Epithelial cell of prostate (primary cell): ENCODE data around the gene PEAK3.
"Not testable (repeated sequence)": the region's sequence is repeated elsewhere in the genome, so short reads cannot be mapped to it uniquely, and the experiment has no call there.

ENCODE experiments used
- DNase-seq: peaks from one replicate; pipeline ENCODE4 v3.0.0-alpha.2; 2011; ENCODE audit warnings: low read depth, low spot score
- H3K27ac ChIP-seq: fragments of 450-650 bp; 2 replicates; pipeline ENCODE4 v1.5.1; 2017; ENCODE audit warnings: mild to moderate bottlenecking

The PEAK3 gene

DNA sequence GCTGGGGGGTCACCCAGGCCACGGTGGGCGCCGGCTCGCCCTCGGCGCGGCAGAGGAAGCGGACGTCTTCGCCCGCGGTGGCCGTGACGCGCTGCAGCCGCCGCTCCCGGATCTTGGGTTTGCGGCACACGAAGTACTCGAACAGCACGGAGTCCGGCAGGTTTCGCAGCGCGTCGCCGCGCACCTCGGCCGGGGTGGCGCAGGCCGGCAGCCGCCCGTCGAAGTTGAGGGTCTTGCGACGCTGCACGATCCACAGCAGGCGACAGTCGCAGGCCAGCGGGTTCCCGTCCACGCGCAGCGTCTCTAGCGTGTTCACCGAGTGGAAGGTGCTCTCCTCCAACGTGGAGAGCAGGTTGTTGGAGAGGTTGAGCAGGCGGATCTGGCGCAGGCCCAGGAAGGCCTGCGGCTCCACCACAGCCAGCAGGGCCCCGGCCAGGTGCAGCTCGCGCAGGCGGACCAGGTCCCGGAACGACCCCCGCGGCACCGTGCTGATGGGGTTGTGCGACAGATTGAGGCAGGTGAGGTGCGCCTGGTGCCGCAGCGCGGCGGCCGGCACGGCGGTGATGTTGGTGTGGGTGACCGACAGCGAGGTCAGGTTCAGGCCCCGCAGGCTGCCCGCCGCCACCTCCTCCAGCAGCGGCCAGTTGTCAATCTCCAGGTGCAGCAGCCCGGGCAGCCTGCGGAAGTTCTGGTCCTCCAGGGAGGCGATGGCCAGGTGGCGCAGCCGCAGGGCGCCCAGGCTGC, 8.6 kb upstream of the PEAK3 start:
- no peak for DNase-seq
- H3K27ac ChIP-seq = no peak overlapping the region

DNA sequence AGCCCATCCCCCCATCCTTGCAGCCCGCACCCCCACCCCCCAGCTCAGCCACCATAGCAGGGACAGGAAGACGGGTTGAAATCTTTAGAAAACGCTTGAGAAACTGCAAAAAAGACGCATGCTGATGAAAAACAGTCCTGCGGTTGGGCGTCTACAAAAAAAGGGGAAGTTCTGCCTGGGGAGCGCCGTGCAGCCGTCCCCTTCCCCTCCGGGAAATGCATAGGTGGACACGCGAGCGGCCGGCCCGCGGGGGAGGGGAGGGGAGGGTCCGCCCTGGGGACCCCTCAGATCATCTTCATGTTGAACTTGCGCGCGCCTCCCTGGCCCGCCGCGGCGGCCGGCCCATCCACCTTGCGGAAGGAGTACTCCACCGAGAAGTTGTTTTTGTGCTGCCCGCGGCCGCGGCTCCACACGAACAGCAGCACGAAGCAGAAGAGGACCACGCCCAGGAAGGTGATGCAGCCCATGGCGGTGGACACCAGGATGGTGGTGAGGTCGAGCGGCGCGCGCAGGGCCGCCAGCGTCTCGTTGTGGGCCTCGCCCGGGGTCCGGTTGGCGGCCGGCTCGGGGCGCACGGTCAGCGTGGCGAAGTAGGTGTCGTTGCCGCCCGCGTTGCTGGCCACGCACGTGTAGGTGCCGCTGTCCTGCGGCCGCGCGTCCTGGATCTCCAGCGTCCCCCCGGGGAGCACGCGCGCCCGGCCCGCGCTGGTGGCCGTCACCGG, 7.9 kb upstream of the PEAK3 start:
- no peak overlapping the region for H3K27ac ChIP-seq

DNA sequence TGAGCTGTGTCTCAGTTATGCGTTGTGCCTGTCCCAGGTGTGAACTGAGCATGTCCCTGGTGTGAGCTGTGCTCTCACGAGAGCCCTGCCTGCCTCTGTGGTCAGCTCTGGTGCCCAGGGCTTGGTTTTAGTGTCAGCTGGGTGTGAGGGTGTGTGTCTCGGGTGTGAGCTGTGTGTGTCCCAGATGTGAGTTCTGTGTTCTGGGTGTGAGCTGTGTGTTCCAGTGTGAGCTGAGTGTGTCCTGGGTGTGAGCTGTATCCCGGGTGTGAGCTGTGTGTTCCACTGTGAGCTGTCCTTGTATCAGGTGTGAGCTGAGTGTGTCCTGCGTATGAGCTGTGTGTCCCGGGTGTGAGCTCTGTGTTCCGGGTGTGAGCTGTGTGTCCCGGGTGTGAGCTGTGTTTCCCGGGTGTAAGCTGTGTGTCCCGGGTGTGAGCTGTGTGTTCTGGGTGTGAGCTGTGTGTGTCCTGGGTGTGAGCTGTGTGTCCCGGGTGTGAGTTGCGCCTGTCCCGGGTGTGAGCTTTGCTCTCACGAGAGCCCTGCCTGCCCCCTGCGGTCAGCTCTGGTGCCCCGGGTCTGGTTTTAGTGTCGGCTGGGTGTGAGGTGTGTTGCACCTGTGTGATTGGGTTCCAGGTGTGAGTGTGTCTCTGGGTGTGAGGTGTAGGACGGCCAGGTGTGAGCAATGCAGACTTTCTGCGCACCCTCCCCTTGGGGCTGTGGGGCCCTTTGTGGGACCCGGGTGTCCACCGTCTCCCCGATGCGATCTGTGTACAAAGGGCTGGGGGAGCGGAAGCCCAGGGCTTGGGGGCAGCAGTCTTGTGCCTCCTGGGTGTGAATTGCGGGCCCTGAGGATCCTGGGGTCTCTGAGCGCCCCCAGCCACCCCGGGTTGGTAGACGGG, 7.1 kb upstream of the PEAK3 start:
- no peak for DNase-seq
- H3K27ac ChIP-seq = no peak overlapping the region

More for the DNA sequence above, 7.9 kb upstream of the PEAK3 start:
- no peak for DNase-seq

- H3K27ac ChIP-seq = no peak overlapping the region
- no peak for DNase-seq
Measured at GRCh38 chr19:2288338-2288817, 6.4 kb upstream of the PEAK3 start.

DNA sequence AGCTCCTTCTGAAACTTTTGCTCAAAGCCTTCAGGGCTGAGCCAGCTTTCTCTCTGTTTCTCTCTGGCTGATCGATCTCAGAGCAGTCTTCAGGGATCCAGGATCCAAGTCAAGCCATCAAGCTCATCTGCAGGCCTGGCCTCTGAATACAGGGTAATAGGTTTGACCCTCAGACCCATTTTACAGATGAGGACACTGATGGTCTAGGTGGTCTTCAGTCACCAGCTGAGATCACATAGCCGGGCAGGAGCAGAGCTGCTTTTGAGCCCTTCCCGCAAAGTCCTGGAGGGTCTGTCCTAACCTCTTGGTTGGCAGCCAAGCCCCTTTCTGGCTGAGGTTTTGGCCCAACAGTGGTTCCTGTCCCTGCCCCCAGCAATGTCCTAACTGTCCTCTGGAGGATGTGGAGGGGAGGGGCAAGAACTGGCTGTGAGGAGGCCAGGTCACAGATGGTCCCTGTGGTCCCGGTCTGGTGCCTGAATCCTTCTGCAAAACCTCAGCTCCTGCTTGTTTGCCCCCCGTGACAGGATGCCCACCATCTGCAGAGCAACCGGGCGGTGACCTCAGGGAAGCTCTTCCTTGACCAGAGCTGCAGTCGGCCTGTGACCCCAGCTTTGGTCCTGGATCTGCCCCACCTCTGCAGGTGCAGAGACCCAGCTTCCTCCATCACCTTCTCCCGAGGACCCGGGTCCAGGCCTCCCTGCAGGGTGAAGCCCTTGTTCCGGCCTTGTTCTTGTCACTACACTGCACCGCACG, 5.8 kb upstream of the PEAK3 start:
- H3K27ac ChIP-seq = no peak overlapping the region
- no peak for DNase-seq

GRCh38 chr19:2286402-2287140, 4.6 kb upstream of the PEAK3 start:
- no peak overlapping the region for H3K27ac ChIP-seq
- no peak for DNase-seq

DNA sequence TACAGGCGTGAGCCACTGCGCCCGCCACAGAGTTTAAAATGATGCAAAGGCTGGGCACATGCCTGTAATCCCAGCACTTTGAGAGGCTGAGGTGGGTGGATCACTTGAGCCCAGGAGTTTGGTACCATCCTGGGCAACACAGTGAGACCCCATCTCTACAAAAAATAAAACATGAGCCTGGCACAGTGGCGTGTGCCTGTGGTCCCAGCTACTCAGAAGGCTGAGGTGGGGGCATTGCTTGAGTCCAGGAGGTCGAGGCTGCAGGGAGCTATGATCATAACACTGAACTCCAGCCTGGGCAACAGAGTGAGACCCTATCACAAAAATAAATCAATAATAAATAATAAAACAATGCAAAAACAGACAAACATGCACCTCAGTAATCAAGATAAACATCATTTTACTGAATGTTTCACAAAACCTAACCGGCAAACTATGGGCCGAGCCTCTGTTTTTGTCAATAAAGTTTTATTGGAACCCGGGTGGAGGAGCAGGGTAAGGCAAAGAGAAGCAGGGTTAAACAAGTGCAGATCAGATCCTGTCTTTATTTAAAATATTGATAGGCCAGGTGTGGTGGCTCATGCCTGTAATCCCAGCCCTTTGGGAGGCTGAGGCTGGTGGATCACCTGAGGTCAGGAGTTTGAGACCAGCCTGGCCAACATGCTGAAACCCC, 2.0 kb upstream of the PEAK3 start:
- H3K27ac ChIP-seq = no peak overlapping the region
- no peak for DNase-seq

DNA sequence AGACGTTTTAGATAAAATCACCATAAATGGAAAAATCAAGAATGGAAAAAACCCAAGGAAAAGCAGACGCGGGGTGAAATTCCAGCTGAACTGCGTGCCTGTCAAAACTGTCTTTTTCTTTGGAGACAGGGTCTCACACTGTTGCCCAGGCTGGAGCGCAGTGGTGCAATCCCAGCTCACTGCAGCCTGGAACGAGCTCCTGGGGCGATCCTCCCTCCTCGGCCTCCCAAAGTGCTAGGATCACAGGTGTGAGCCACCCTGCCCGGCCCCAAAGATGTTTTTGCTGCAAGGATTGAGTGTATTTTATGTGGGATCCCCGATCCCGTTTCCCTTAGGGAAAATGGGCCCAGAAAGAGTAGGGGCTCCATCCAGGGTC, 875 bp upstream of the PEAK3 start:
- no peak for DNase-seq
- no peak overlapping the region for H3K27ac ChIP-seq

DNA sequence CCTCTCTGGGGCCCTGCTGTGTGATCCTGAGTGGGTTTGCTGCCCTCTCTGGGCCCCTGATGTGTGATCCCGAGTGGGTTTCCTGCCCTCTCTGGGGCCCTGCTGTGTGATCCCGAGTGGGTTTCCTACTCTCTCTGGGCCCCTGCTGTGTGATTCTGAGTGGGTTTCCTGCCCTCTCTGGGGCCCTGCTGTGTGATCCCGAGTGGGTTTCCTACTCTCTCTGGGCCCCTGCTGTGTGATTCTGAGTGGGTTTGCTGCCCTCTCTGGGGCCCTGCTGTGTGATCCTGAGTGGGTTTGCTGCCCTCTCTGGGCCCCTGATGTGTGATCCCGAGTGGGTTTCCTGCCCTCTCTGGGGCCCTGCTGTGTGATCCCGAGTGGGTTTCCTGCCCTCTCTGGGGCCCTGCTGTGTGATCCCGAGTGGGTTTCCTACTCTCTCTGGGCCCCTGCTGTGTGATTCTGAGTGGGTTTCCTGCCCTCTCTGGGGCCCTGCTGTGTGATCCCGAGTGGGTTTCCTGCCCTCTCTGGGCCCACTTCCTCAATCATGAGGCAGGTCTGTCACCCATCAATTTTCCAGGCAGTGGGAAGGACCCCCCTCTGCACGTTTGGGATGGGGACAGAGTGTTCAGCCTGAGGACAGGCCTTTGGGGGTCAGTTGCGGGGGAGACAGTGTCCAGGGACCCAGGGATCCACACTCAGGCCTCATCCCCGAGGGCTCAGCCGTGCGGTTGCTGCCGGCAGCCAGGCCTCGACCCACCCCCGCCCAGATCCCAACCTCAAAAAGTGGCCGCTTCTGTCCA, 512 bp downstream of the PEAK3 start:
- not testable (repeated sequence) for DNase-seq, H3K27ac ChIP-seq

GRCh38 chr19:2280633-2281264, 1.2 kb downstream of the PEAK3 start:
- no peak overlapping the region for H3K27ac ChIP-seq
- DNase-seq = no peak

DNA sequence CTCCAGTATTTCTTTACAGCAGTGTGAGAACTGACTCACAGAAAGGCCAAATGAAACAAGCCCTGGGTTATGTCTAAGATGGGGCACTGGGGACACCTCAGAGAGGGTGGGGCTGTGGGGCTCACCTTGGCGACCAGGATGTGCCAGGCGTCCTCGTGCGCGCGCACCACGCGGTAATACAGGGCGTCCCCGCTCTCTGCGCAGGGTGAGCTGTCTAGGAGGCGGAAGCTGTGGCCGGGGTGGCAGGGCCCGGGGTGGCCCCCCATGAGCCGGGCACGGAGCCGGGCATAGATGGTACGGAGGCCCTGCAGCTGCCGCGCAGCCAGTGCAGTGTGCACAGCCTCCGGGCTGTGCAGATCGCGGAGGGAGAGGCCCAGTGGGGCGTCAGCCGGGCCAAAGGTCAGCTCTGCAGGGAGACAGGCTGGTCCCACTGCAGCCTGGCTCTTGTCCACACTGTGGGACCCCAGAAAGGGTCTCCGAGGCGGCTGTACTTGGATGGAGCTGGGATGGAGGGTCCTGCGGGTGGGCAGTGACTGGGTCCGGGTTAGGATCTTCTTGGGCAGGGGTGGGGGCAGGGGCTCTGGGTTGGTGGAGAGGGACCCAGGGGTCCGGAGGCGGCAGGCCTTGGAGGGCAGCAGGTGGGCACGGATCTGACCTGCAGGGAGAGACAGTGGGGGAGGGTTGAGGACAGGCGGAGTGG, 3.4 kb downstream of the PEAK3 start:
- no peak for DNase-seq

DNA sequence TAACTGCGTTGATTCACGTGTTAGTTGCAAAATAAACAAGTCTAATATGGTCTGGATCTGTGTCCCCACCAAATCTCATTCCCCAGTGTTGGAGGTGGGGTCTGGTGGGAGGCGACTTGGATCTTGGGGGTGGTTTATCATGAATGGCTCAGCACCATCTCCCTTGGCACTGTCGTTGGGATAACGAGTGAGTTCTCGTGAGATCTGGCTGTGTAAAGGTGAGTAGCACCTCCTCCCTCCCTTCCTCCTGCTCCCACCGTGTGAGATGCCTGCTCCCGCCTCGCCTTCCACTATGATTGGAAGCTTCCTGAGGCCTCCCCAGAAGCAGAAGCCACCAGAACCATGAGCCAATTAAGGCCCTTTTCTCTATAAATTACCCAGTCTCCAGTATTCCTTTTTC, 4.8 kb downstream of the PEAK3 start:
- H3K27ac ChIP-seq = no peak overlapping the region
- no peak for DNase-seq

More for the DNA sequence above, 3.4 kb downstream of the PEAK3 start:
- H3K27ac ChIP-seq = no peak overlapping the region

- no peak overlapping the region for H3K27ac ChIP-seq
- DNase-seq = no peak
Measured at GRCh38 chr19:2276429-2276986, 5.5 kb downstream of the PEAK3 start.

DNA sequence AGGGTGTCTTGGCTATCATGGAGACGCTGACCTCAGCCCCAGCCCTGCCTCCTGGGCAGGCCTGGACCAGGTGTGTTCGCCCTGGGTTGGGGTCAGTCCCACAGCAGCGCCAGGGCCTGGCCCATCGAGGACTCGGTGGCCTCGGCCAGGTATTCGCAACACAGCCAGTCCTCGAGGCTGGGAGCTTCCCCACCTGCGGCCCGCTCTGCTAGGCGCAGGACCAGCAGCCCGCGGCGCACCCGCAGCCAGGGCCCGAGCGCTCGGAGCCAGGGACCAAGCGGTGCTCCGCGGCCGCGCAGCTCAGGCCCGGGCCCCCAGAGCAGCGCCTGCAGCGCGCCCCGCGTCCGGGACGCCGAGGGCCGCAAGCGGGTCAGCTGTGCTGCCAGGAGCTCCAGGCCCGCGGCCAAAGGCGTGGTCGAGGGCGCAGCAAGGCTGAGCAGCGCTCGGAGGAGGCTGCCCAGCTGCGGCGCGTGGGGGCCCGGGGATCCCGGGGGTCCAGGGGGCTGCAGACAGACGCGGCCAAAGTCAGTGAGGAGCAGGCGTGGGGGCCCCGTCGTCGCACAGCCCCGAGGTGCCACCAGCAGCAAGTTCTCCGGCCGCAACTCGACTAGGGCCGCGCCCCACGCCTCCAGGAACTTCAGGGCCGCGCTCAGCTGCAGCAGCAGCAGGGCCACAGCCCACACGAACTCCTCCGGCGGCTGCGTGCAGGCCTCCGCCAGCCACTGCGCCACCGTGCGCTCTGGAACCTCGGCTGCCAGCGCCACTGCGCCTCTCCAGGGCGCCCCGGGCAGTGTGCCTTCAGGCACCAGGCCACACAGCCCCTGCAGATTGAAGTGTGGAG, 6.2 kb downstream of the PEAK3 start:
- H3K27ac ChIP-seq = no peak overlapping the region

DNA sequence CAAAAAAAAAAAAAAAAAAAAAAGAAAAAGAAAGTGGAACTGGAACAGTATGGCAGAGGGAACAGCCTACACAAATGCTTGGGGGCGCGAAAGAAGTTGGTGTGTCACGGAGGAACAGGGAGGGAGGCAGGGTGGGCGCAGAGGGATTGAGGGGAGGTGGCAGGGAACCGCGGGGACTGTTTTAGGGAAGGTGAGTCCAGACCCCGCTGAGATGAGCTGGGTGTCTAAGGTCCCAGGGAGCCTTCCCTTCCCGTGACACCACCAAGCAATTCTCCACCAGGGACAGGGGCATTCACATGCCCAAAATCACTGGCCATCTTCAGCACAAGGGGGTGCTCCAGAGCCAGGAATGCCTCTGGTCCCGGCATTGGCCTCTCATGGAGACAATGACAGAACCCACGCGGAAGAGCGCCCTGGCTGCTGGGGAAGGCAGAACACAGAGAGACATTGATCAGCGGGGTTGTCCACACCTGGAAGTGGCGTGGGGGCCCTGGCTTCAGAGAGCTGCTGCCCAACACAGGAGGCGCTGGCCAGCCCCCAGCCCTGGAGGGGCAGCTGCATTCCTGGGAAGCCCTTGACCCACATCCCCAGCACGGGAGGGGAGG, 6.9 kb downstream of the PEAK3 start:
- no peak overlapping the region for H3K27ac ChIP-seq
- DNase-seq = no peak

More for the DNA sequence above, 6.2 kb downstream of the PEAK3 start:
- no peak for DNase-seq
